Endodermal cell (in vitro differentiated cells): ENCODE results near the gene CFAP77. TPM values are rescaled to one million over a fixed set of nuclear protein-coding genes. Genes with fewer than 3 reads are reported as not detected.

ENCODE experiments used
- DNase-seq: peaks from one replicate; pipeline ENCODE4 v3.0.0-alpha.2; 2017
- H3K27ac ChIP-seq: 2 replicates; pipeline ENCODE4 v1.5.1; 2013; ENCODE audit warnings: mild to moderate bottlenecking, low read depth, low read length, moderate library complexity
- H3K27me3 ChIP-seq: 2 replicates; pipeline ENCODE4 v1.6.1; 2013; ENCODE audit warnings: mild to moderate bottlenecking, low read length, moderate library complexity; ENCODE audit not compliant: insufficient read depth, control insufficient read depth, poor library complexity, severe bottlenecking
- H3K36me3 ChIP-seq: 2 replicates; pipeline ENCODE4 v1.7.0; 2013; ENCODE audit warnings: mild to moderate bottlenecking, low read length, moderate library complexity; ENCODE audit not compliant: control insufficient read depth, insufficient read depth
- H3K4me1 ChIP-seq: one replicate; pipeline ENCODE4 v1.7.0; 2013; ENCODE audit warnings: low read length; ENCODE audit not compliant: control insufficient read depth, insufficient read depth
- H3K4me3 ChIP-seq: 2 replicates; pipeline ENCODE4 v1.5.1; 2013; ENCODE audit warnings: mild to moderate bottlenecking, low read length, moderate library complexity
- H3K9ac ChIP-seq: 2 replicates; pipeline ENCODE4 v1.6.1; 2013; ENCODE audit warnings: mild to moderate bottlenecking, low read length, moderate library complexity; ENCODE audit not compliant: poor library complexity, severe bottlenecking; ENCODE audit errors: extremely low read depth
- H3K9me3 ChIP-seq: 2 replicates; pipeline ENCODE4 v1.6.1; 2013; ENCODE audit warnings: mild to moderate bottlenecking, low read length, moderate library complexity; ENCODE audit not compliant: control insufficient read depth
- H3K27ac Mint-ChIP-seq: 2 replicates; pipeline ENCODE4 v1.8.0; 2020; ENCODE audit warnings: mixed read lengths
- H3K27me3 Mint-ChIP-seq: 2 replicates; pipeline ENCODE4 v1.8.0; 2021; ENCODE audit warnings: mild to moderate bottlenecking, mixed read lengths; ENCODE audit not compliant: insufficient read depth
- H3K36me3 Mint-ChIP-seq: 2 replicates; pipeline ENCODE4 v1.8.0; 2020; ENCODE audit warnings: low read depth, mixed read lengths
- H3K4me1 Mint-ChIP-seq: 2 replicates; pipeline ENCODE4 v1.8.0; 2020; ENCODE audit warnings: mixed read lengths
- H3K4me3 Mint-ChIP-seq: 2 replicates; pipeline ENCODE4 v1.8.0; 2020; ENCODE audit warnings: mild to moderate bottlenecking, moderate library complexity, mixed read lengths
- H3K9me3 Mint-ChIP-seq: 2 replicates; pipeline ENCODE4 v1.8.0; 2020; ENCODE audit warnings: mild to moderate bottlenecking, mixed read lengths
- WGBS, 2 experiments: methylation state at CpG; one replicate each; pipeline versions ENCODE4 v1.1.5 to v1.1.7; 2013; ENCODE audit warnings: missing lambda C conversion rate in 2 of 2, mixed read lengths in 1 of 2; ENCODE audit not compliant: insufficient coverage in 1 of 2, insufficient read length in 1 of 2; 5-methylcytosine and 5-hydroxymethylcytosine counted together
- total RNA-seq, 2 donors: library from RNA; stranded (reverse); fragmentation: NEBNext Ultra II Directional in 1 of 2; extraction: Animal tissue kit (Norgen Biotek cat#: 25700) in 1 of 2; gene quantifications; 2 replicates in 1 of 2; 3 replicates in 1 of 2; pipeline ENCODE4 v1.2.1, GENCODE V29; 2021
- TF ChIP-seq, protein P1 (sequence below): fragments of 200-600 bp; sonication (generic); conservative IDR thresholded peaks from 2 replicates; pipeline ENCODE4 v1.5.0; 2021; ENCODE audit warnings: antibody characterized with exemption, mild to moderate bottlenecking

Gene CFAP77
- total RNA-seq, 2 donors from 2014 or later, result 1.7 to 2.2 TPM

DNA sequence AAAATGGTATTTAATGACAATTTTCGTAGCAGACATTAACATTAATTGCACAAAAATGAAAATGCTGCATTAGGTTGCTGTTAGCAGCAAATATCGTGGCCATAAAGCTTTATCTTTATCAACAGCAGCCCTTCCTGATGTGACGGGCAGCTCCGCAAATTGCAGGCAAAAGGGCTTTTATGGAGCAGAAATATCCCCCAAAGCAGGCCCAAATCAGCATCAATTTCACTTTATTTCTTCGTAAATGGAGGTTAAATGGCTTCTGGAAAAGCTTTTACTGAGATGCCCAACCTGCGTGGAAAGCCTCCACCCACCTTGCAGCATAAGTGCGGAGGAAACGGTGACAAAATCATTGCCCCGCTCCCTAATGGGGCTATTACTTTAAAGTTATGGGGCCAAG lies 94.5 kb downstream of the CFAP77 start:
- Histone ChIP-seq H3K27me3 (no peaks in the 10 kb centered on the region), H3K4me1 (peaks cover 11% of the 10 kb centered on the region), H3K9me3 (no peaks in the 10 kb centered on the region), H3K36me3 (no peaks in the 10 kb centered on the region), H3K27ac (no peak overlapping the region), H3K9ac (peak overlapping the region; percentile 17), H3K4me3 (no peak overlapping the region)
- H3K4me1 Mint-ChIP-seq, result peaks cover 27% of the 10 kb centered on the region
- H3K36me3 Mint-ChIP-seq, result peaks cover 10% of the 10 kb centered on the region
- H3K27ac Mint-ChIP-seq, result peak overlapping the region; percentile 76
- no peak for DNase-seq
- WGBS, 2 experiments, result 76 to 87% methylated on average over 9 of the region's 9 CpGs
- H3K4me3 Mint-ChIP-seq, result no peak overlapping the region
- peaks cover 1% of the 10 kb centered on the region for H3K27me3 Mint-ChIP-seq
- peaks cover 9% of the 10 kb centered on the region for H3K9me3 Mint-ChIP-seq
- TF ChIP-seq, protein P1, sequence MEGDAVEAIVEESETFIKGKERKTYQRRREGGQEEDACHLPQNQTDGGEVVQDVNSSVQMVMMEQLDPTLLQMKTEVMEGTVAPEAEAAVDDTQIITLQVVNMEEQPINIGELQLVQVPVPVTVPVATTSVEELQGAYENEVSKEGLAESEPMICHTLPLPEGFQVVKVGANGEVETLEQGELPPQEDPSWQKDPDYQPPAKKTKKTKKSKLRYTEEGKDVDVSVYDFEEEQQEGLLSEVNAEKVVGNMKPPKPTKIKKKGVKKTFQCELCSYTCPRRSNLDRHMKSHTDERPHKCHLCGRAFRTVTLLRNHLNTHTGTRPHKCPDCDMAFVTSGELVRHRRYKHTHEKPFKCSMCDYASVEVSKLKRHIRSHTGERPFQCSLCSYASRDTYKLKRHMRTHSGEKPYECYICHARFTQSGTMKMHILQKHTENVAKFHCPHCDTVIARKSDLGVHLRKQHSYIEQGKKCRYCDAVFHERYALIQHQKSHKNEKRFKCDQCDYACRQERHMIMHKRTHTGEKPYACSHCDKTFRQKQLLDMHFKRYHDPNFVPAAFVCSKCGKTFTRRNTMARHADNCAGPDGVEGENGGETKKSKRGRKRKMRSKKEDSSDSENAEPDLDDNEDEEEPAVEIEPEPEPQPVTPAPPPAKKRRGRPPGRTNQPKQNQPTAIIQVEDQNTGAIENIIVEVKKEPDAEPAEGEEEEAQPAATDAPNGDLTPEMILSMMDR, result no peak

DNA sequence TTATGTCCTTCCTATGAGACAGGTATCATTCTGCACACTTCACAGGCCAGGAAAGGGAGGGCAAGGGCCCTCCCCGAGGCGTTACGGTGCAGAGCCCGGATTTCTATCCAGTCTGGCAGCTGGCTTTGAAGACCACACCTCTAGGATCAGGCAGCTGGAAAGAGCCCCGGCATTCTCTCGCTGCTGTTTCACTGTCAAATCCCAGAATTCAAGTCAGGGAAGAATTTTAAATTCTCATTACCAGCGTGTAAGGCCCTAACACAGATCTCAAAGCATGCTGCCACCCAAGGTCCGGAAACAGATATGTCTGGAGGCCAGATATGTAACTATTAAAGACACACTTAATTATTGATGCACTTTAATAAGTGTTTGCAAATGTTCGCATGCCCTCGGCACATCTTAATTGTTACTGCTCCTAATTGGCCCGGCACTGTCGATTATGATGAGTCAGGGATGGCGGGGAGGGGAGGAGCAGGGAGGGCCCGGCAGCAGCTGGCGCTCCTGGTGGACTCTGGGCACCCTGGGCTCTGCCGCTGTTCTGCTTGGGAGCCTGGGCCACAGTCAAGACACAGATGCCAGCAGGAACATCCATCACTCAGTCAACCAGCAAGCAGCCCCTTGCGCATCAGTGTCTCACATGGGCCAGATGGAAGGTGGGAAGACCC lies 96.1 kb downstream of the CFAP77 start:
- Mint-ChIP-seq H3K9me3 (peaks cover 9% of the 10 kb centered on the region), H3K27me3 (peaks cover 3% of the 10 kb centered on the region), H3K36me3 (peaks cover 10% of the 10 kb centered on the region), H3K4me3 (no peak overlapping the region), H3K4me1 (peaks cover 27% of the 10 kb centered on the region), H3K27ac (peak overlapping the region; percentile 76)
- TF ChIP-seq, protein P1, result no peak
- WGBS, 2 experiments, result 88% methylated on average over 14 to 17 of the region's 17 CpGs
- no peaks in the 10 kb centered on the region for H3K36me3 ChIP-seq
- peaks cover 11% of the 10 kb centered on the region for H3K4me1 ChIP-seq
- no peak overlapping the region for H3K9ac ChIP-seq
- no peak overlapping the region for H3K4me3 ChIP-seq
- no peaks in the 10 kb centered on the region for H3K9me3 ChIP-seq
- no peak overlapping the region for H3K27ac ChIP-seq
- H3K27me3 ChIP-seq, result no peaks in the 10 kb centered on the region
- no peak for DNase-seq

DNA sequence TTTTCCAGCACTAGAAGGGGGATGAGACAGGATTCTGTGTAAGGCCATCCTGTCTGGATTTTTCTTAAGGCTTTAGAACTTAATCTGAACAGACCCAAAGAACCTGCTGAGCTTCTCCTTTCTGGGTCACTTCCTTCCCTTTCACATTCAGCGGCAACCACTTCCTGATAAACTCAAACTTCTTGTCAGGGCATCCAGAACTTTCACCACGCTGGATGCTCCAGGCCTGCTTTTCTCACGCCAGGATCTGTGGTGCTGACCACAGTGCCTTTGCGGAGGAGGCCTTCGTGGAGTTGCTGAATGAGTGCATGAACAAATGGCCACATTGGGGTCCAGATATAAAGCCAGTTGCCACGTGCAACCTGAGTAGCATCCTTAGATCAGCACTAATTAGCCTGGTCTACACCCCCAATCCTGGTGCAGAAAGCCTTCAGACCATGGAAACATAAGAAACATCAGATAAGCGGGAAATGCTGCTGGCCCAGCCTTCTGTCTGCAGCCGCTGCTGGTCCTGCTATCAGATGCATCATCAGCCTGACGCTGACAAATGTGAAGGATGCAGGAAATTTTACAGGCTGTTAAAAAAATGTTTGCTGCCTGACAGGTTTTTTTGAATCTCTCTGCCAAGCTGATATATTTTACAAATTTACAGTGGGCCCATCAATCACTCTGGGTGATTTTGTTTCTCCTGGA lies 97.1 kb downstream of the CFAP77 start:
- Histone ChIP-seq H3K36me3 (no peaks in the 10 kb centered on the region), H3K9ac (no peak overlapping the region), H3K27ac (no peak overlapping the region), H3K9me3 (no peaks in the 10 kb centered on the region), H3K4me3 (no peak overlapping the region), H3K27me3 (no peaks in the 10 kb centered on the region), H3K4me1 (peaks cover 11% of the 10 kb centered on the region)
- no peak overlapping the region for H3K27ac Mint-ChIP-seq
- peaks cover 10% of the 10 kb centered on the region for H3K36me3 Mint-ChIP-seq
- TF ChIP-seq, protein P1, result no peak
- WGBS, 2 experiments, result 74 to 80% methylated on average over 9 of the region's 9 CpGs
- peaks cover 27% of the 10 kb centered on the region for H3K4me1 Mint-ChIP-seq
- H3K4me3 Mint-ChIP-seq, result no peak overlapping the region
- no peak for DNase-seq
- peaks cover 9% of the 10 kb centered on the region for H3K9me3 Mint-ChIP-seq
- peaks cover 8% of the 10 kb centered on the region for H3K27me3 Mint-ChIP-seq
